IMR-90 (cell line): ENCODE measurements around the gene FBXW11. TPM values are rescaled to one million over a fixed set of nuclear protein-coding genes. Genes with fewer than 3 reads are reported as not detected.

Source experiments
- ATAC-seq: fragments of 200-7000 bp; cut with Tn5 transposase; 2 replicates; pipeline ENCODE4 v1.9.1; 2020; ENCODE audit warnings: low read depth, mild to moderate bottlenecking, moderate library complexity
- BruUV-seq: library from RNA; stranded (reverse); fragments of 400-500 nt; replicated peaks from 2 replicates; lab custom pipeline; 2021; lab: Mats Ljungman, UMichigan
- CTCF ChIA-PET: fragments of 300-600 bp; formaldehyde crosslinking; extraction: SDS; loops from one replicate; lab custom pipeline; 2021; ENCODE audit warnings: antibody characterized with exemption; lab: Yijun Ruan, JAX
- POLR2A ChIA-PET: fragments of 300-600 bp; sonication (Branson Sonifier 250); formaldehyde crosslinking; loops from one replicate; lab custom pipeline; 2022; ENCODE audit warnings: antibody characterized with exemption; ENCODE audit not compliant: unreplicated experiment; lab: Charles Lee
- DNase-seq: peaks from one replicate; pipeline ENCODE4 v3.0.0; 2013
- H2AFZ ChIP-seq: replicated peaks from 2 replicates; pipeline ENCODE3; 2013; ENCODE audit warnings: low read length, mild to moderate bottlenecking; ENCODE audit not compliant: poor library complexity
- H2AK5ac ChIP-seq: 2 replicates; pipeline ENCODE4 v1.6.1; 2013; ENCODE audit warnings: low read depth, low read length, inconsistent platforms
- H2AK9ac ChIP-seq: replicated peaks from 2 replicates; pipeline ENCODE3; 2013; ENCODE audit warnings: mild to moderate bottlenecking, low read depth, low read length, moderate library complexity; ENCODE audit not compliant: poor library complexity
- H2BK120ac ChIP-seq: 2 replicates; pipeline ENCODE4 v1.6.1; 2013; ENCODE audit warnings: low read depth, low read length, inconsistent platforms
- H2BK15ac ChIP-seq: 3 replicates; pipeline ENCODE4 v1.6.1; 2013; ENCODE audit warnings: low read depth, low read length, inconsistent platforms
- H2BK20ac ChIP-seq: 2 replicates; pipeline ENCODE4 v1.6.1; 2013; ENCODE audit warnings: low read depth, mild to moderate bottlenecking, inconsistent platforms, low read length, moderate library complexity
- H2BK5ac ChIP-seq: 2 replicates; pipeline ENCODE4 v1.6.1; 2013; ENCODE audit warnings: mild to moderate bottlenecking, low read depth, low read length, inconsistent platforms; ENCODE audit not compliant: poor library complexity, severe bottlenecking
- H3K14ac ChIP-seq: replicated peaks from 2 replicates; pipeline ENCODE4 v1.6.1; 2013; ENCODE audit warnings: low read depth, low read length, inconsistent platforms
- H3K18ac ChIP-seq: 2 replicates; pipeline ENCODE4 v1.6.1; 2013; ENCODE audit warnings: low read depth, low read length, control low read depth
- H3K23ac ChIP-seq: 2 replicates; pipeline ENCODE4 v1.6.1; 2013; ENCODE audit warnings: low read depth, low read length, inconsistent platforms
- H3K27ac ChIP-seq: 2 replicates; pipeline ENCODE4 v1.5.1; 2013; ENCODE audit warnings: mild to moderate bottlenecking, control low read depth, low read length; ENCODE audit not compliant: insufficient read depth
- H3K27me3 ChIP-seq: 2 replicates; pipeline ENCODE4 v1.6.1; 2013; ENCODE audit warnings: low read length; ENCODE audit not compliant: control insufficient read depth, insufficient read depth
- H3K36me3 ChIP-seq: 2 replicates; pipeline ENCODE4 v1.6.1; 2013; ENCODE audit warnings: low read length, mixed read lengths; ENCODE audit not compliant: control insufficient read depth, insufficient read depth
- H3K4ac ChIP-seq: 2 replicates; pipeline ENCODE4 v1.6.1; 2013; ENCODE audit warnings: low read depth, low read length, inconsistent platforms
- H3K4me1 ChIP-seq: 2 replicates; pipeline ENCODE4 v1.6.1; 2013; ENCODE audit warnings: low read length, mixed read lengths; ENCODE audit not compliant: control insufficient read depth, insufficient read depth
- H3K4me2 ChIP-seq: 2 replicates; pipeline ENCODE4 v1.6.1; 2013; ENCODE audit warnings: low read depth, mild to moderate bottlenecking, control low read depth, low read length, moderate library complexity
- H3K4me3 ChIP-seq: 2 replicates; pipeline ENCODE4 v1.5.1; 2013; ENCODE audit warnings: low read depth, mild to moderate bottlenecking, control low read depth, low read length, moderate library complexity; ENCODE audit not compliant: insufficient read depth
- H3K56ac ChIP-seq: 2 replicates; pipeline ENCODE4 v1.6.1; 2013; ENCODE audit warnings: low read length, inconsistent platforms; ENCODE audit not compliant: insufficient read depth; ENCODE audit errors: extremely low read depth
- H3K79me1 ChIP-seq, 2 experiments: 2 replicates each; pipeline ENCODE4 v1.6.1; 2013; ENCODE audit warnings: low read length in 2 of 2, inconsistent platforms in 1 of 2, low read depth in 1 of 2
- H3K9ac ChIP-seq: 2 replicates; pipeline ENCODE4 v1.6.1; 2013; ENCODE audit warnings: low read depth, low read length, control low read depth
- H3K9me1 ChIP-seq: 2 replicates; pipeline ENCODE4 v1.6.1; 2013; ENCODE audit warnings: low read length, inconsistent platforms; ENCODE audit not compliant: insufficient read depth
- H3K9me3 ChIP-seq: 2 replicates; pipeline ENCODE4 v1.6.1; 2013; ENCODE audit warnings: low read length; ENCODE audit not compliant: control insufficient read depth, insufficient read depth
- H4K20me1 ChIP-seq: 2 replicates; pipeline ENCODE4 v1.6.1; 2013; ENCODE audit warnings: low read length, inconsistent platforms; ENCODE audit not compliant: insufficient read depth
- H4K5ac ChIP-seq: 2 replicates; pipeline ENCODE4 v1.6.1; 2013; ENCODE audit warnings: mild to moderate bottlenecking, low read depth, low read length, control low read depth
- H4K8ac ChIP-seq, 2 experiments: 2 replicates each; pipeline ENCODE4 v1.6.1; 2013; ENCODE audit warnings: low read depth in 2 of 2, low read length in 2 of 2, control low read depth in 1 of 2, inconsistent platforms in 1 of 2
- H4K91ac ChIP-seq: 2 replicates; pipeline ENCODE4 v1.6.1; 2013; ENCODE audit warnings: low read depth, low read length, inconsistent platforms; ENCODE audit not compliant: insufficient read depth
- BHLHE40 ChIP-seq: fragments of 150-350 bp; IDR thresholded peaks from 2 replicates; pipeline ENCODE4 v1.6.1; 2016; ENCODE audit warnings: mild to moderate bottlenecking, low read depth, low read length
- CEBPB ChIP-seq: IDR thresholded peaks from 2 replicates; pipeline ENCODE4 v1.6.1; 2012; ENCODE audit warnings: low read depth, low read length, improper control_type of control experiment
- CHD1 ChIP-seq: IDR thresholded peaks from 2 replicates; pipeline ENCODE4 v1.6.1; 2012; ENCODE audit warnings: low read depth, low read length, improper control_type of control experiment
- FOS ChIP-seq: fragments of 150-350 bp; IDR thresholded peaks from 2 replicates; pipeline ENCODE4 v1.6.1; 2016; ENCODE audit warnings: low read depth, low read length
- MAFK ChIP-seq: IDR thresholded peaks from 2 replicates; pipeline ENCODE4 v1.6.1; 2012; ENCODE audit warnings: low read depth, low read length, improper control_type of control experiment
- MAZ ChIP-seq: IDR thresholded peaks from 2 replicates; pipeline ENCODE4 v1.6.1; 2012; ENCODE audit warnings: low read depth, mild to moderate bottlenecking, low read length, improper control_type of control experiment, moderate library complexity, borderline replicate concordance
- MXI1 ChIP-seq: IDR thresholded peaks from 2 replicates; pipeline ENCODE4 v1.6.1; 2012; ENCODE audit warnings: low read depth, mild to moderate bottlenecking, low read length, moderate library complexity, borderline replicate concordance
- NFE2L2 ChIP-seq: fragments of 150-350 bp; IDR thresholded peaks from 2 replicates; pipeline ENCODE4 v1.6.1; 2016; ENCODE audit warnings: low read depth, mild to moderate bottlenecking, low read length
- POLR2A ChIP-seq: IDR thresholded peaks from 2 replicates; pipeline ENCODE4 v1.6.1; 2012; ENCODE audit warnings: mild to moderate bottlenecking, low read depth, low read length
- RAD21 ChIP-seq: IDR thresholded peaks from 2 replicates; pipeline ENCODE4 v1.6.1; 2012; ENCODE audit warnings: low read length, improper control_type of control experiment
- RCOR1 ChIP-seq: IDR thresholded peaks from 2 replicates; pipeline ENCODE4 v1.6.1; 2012; ENCODE audit warnings: mild to moderate bottlenecking, low read length, improper control_type of control experiment; ENCODE audit not compliant: insufficient replicate concordance
- RFX5 ChIP-seq: IDR thresholded peaks from 2 replicates; pipeline ENCODE4 v1.8.0; 2012; ENCODE audit warnings: low read depth, mild to moderate bottlenecking, low read length, moderate library complexity
- SMC3 ChIP-seq: fragments of 150-350 bp; IDR thresholded peaks from 2 replicates; pipeline ENCODE4 v1.6.1; 2016; ENCODE audit warnings: low read depth, mild to moderate bottlenecking, antibody characterized with exemption, low read length, moderate library complexity
- WGBS, 2 experiments: methylation state at CpG; one replicate each; pipeline versions ENCODE4 v1.1.5 to v1.1.7; 2013; ENCODE audit warnings: missing lambda C conversion rate in 2 of 2; ENCODE audit not compliant: insufficient read length in 1 of 2; ENCODE audit errors: extremely low coverage in 2 of 2; 5-methylcytosine and 5-hydroxymethylcytosine counted together
- dilution Hi-C: fragments of 300-500 bp; cut with HindIII; formaldehyde crosslinking; loops from one replicate; pipeline ENCODE4 v1.14.3; 2018; ENCODE audit warnings: low sequenced_read_pairs; ENCODE audit not compliant: unreplicated experiment
- in situ Hi-C: fragments of 300-500 bp; cut with MboI; formaldehyde crosslinking; loops from 3 replicates; pipeline ENCODE4 v1.14.3; 2019; ENCODE audit warnings: low sequenced_read_pairs, inconsistent platforms, mixed read lengths
- intact Hi-C: fragments of 100-400 bp; cut with micrococcal nuclease; formaldehyde crosslinking; loops from 2 replicates; pipeline ENCODE4 v1.10.0; 2022
- polyA plus RNA-seq, 3 experiments: library from polyadenylated mRNA; depleted of rRNA; stranded (reverse); fragments of >200 nt; gene quantifications; 2 replicates each; pipeline ENCODE4 v1.2.3, GENCODE V29; 2012; ENCODE audit warnings: low replicate concordance in 1 of 3
- total RNA-seq: library from RNA; depleted of rRNA; stranded (reverse); fragments of >200 nt; gene quantifications from 2 replicates; pipeline ENCODE4 v1.2.3, GENCODE V29; 2012
- TF ChIP-seq, protein P1 (sequence below): fragments of 150-350 bp; IDR thresholded peaks from 2 replicates; pipeline ENCODE4 v1.6.1; 2017; ENCODE audit warnings: mild to moderate bottlenecking, antibody characterized with exemption, low read length, low read depth
- TF ChIP-seq, protein P2 (sequence below): fragments of 150-350 bp; IDR thresholded peaks from 2 replicates; pipeline ENCODE4 v1.6.1; 2016; ENCODE audit warnings: low read depth, mild to moderate bottlenecking, low read length, moderate library complexity, borderline replicate concordance
- TF ChIP-seq, protein P3 (sequence below): conservative IDR thresholded peaks from 2 replicates; pipeline ENCODE4 v1.5.1; 2012; ENCODE audit warnings: mild to moderate bottlenecking, low read depth, low read length, improper control_type of control experiment

FBXW11 gene
- total and polyA plus RNA-seq, 2 of the 4 experiments (the other 2 are of a cell fraction) = 34.3 to 97.1 TPM

DNA sequence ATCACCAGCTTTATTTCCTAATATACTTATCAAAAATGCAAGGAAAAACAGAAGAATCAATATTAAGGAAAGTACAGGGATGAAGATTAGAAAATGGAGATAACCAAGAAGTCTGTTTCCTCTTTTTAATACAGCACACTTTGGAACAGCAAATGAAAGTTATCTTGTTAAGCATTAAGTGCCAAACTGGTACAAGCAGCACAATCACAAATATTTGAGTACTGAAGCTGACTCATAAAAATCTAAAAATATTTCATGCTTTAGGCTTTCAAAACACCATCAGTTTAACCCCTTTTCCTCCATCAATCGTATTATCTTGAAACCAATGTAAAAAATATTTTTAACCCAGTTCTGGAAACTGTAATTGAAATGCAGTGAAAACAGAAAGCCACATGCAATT is 2.7 kb downstream of the FBXW11 start:
- Histone ChIP-seq H2BK15ac (no peak overlapping the region), H2AFZ (no peak overlapping the region), H2BK120ac (no peak overlapping the region), H4K5ac (no peak overlapping the region), H3K23ac (no peak overlapping the region), H3K27ac (no peak overlapping the region), H2AK9ac (no peak overlapping the region), H4K8ac (no peak overlapping the region), H3K4me1 (peaks cover 9% of the 10 kb centered on the region), H3K9me3 (no peaks in the 10 kb centered on the region), H2AK5ac (no peak overlapping the region), H3K36me3 (no peaks in the 10 kb centered on the region), H3K9ac (no peak overlapping the region), H2BK20ac (no peak overlapping the region), H3K79me1 (peaks cover 11 to 77% of the 10 kb centered on the region in 2 experiments), H4K20me1 (peaks cover 72% of the 10 kb centered on the region), H4K91ac (no peak overlapping the region), H3K9me1 (peaks cover 17% of the 10 kb centered on the region), H3K4ac (no peak overlapping the region), H2BK5ac (peak overlapping the region; percentile 38), H3K14ac (no peak overlapping the region), H3K18ac (no peak overlapping the region), H3K27me3 (no peaks in the 10 kb centered on the region), H3K56ac (no peak overlapping the region), H3K4me3 (no peak overlapping the region), H3K4me2 (peak overlapping the region; percentile 49)
- no CpG with 5 or more reads among the region's 1 CpG for WGBS, 2 experiments
- in situ Hi-C loops (no loop called here), intact Hi-C loops (loop anchor here (2.0 kb wide), 1 partner anchor 19 kb away; no protein-coding TSS in a partner anchor), dilution Hi-C loops (no loop called here)
- no peak for ATAC-seq
- BruUV-seq = no TSS peak
- POLR2A ChIA-PET = interaction anchor here (0.6 kb wide), 1 partner anchor 1489 kb away, joined by 3 read pairs; no protein-coding TSS in a partner anchor
- no peak for DNase-seq
- CTCF ChIA-PET = no interaction called here
- TF ChIP-seq, protein P1, sequence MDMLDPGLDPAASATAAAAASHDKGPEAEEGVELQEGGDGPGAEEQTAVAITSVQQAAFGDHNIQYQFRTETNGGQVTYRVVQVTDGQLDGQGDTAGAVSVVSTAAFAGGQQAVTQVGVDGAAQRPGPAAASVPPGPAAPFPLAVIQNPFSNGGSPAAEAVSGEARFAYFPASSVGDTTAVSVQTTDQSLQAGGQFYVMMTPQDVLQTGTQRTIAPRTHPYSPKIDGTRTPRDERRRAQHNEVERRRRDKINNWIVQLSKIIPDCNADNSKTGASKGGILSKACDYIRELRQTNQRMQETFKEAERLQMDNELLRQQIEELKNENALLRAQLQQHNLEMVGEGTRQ = no peak
- no peak for TF ChIP-seq MAZ
- TF ChIP-seq, protein P2, sequence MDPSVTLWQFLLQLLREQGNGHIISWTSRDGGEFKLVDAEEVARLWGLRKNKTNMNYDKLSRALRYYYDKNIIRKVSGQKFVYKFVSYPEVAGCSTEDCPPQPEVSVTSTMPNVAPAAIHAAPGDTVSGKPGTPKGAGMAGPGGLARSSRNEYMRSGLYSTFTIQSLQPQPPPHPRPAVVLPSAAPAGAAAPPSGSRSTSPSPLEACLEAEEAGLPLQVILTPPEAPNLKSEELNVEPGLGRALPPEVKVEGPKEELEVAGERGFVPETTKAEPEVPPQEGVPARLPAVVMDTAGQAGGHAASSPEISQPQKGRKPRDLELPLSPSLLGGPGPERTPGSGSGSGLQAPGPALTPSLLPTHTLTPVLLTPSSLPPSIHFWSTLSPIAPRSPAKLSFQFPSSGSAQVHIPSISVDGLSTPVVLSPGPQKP = no peak
- TF ChIP-seq CEBPB = no peak
- no peak for TF ChIP-seq RAD21
- TF ChIP-seq SMC3 = no peak
- no peak for TF ChIP-seq RFX5
- TF ChIP-seq FOS = no peak
- TF ChIP-seq RCOR1 = no peak
- no peak for TF ChIP-seq MXI1
- TF ChIP-seq, protein P3, sequence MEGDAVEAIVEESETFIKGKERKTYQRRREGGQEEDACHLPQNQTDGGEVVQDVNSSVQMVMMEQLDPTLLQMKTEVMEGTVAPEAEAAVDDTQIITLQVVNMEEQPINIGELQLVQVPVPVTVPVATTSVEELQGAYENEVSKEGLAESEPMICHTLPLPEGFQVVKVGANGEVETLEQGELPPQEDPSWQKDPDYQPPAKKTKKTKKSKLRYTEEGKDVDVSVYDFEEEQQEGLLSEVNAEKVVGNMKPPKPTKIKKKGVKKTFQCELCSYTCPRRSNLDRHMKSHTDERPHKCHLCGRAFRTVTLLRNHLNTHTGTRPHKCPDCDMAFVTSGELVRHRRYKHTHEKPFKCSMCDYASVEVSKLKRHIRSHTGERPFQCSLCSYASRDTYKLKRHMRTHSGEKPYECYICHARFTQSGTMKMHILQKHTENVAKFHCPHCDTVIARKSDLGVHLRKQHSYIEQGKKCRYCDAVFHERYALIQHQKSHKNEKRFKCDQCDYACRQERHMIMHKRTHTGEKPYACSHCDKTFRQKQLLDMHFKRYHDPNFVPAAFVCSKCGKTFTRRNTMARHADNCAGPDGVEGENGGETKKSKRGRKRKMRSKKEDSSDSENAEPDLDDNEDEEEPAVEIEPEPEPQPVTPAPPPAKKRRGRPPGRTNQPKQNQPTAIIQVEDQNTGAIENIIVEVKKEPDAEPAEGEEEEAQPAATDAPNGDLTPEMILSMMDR = no peak
- no peak for TF ChIP-seq BHLHE40
- no peak for TF ChIP-seq MAFK
- TF ChIP-seq NFE2L2 = no peak
- no peak for TF ChIP-seq CHD1
- TF ChIP-seq POLR2A = no peak
